ENCODE results near the gene GLT8D1.

Gene GLT8D1

GRCh38 chr3:52712291-52713212, 7.0 kb upstream of the GLT8D1 start:
- DNase-seq (ENCODE audit: low read depth) = no peak

GRCh38 chr3:52710512-52710911, 4.9 kb upstream of the GLT8D1 start:
- DNase-seq (ENCODE audit: low read depth) = no peak

- DNase-seq (ENCODE audit: low read depth) = no peak
These were observed 2.0 kb upstream of the GLT8D1 start for GRCh38 chr3:52707585-52707984.

GRCh38 chr3:52705438-52705687, 228 bp downstream of the GLT8D1 start:
- no peak for DNase-seq (ENCODE audit: low read depth)

DNA sequence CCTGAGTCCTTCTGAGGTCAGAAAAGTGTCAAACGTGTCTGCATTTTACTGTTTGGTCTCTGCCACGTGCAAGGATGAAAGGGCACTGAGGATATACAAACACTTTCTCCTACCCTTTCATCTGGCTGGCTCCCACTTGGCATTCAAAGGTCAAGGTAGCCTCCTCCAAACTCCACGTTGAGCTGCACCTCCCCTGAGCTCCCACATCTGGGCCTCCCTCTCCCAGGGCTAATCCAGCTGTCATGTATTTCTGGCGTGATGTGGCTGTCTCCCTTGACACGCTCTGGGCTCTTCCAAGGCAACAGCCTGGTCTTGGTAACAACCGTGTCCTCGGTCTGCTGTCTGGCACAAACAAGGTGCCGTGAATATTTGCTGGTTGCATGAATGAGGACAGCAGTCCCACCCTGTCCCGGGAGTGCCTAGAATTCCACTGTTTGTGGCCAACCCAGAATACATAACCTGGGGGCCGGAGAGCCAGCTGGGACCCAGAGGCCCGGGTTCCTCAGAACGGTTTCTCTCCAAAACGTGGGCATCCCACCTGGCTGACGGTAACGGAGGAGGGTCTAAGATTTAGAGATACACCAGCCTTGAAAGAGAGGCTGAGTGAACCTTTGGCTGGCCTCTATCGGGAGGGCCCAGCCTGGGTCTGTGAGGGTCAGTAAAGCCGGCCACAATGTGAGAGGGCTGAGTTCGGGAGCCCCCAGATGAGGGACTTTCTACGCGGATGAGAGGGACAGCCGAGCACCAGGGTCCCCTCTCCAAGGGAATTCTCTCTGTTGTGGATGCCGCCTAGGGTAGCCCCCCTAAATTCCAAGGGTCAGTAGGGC, 767 bp downstream of the GLT8D1 start:
- no peak for DNase-seq (ENCODE audit: low read depth)

DNA sequence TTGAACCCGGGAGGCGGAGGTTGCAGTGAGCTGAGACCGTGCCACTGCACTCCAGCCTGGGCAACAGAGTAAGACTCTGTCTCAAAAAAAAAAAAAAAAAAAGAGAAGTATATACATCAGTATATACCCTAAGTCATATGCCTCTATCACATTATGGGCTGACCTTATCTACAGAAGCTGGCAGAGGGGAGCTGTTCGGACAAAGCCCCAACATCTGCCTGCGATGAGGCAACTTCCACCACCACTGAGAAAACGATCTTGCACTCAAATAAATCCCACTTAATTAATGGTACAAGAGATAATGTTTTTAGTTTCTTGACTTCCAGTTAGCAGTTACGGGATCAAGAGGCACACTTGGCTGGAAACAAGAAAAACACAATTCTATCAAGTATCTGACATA, 2.2 kb downstream of the GLT8D1 start:
- DNase-seq (ENCODE audit: low read depth) = no peak

- no peak for DNase-seq (ENCODE audit: low read depth)
These were observed 8.0 kb downstream of the GLT8D1 start for GRCh38 chr3:52697632-52697965.

DNA sequence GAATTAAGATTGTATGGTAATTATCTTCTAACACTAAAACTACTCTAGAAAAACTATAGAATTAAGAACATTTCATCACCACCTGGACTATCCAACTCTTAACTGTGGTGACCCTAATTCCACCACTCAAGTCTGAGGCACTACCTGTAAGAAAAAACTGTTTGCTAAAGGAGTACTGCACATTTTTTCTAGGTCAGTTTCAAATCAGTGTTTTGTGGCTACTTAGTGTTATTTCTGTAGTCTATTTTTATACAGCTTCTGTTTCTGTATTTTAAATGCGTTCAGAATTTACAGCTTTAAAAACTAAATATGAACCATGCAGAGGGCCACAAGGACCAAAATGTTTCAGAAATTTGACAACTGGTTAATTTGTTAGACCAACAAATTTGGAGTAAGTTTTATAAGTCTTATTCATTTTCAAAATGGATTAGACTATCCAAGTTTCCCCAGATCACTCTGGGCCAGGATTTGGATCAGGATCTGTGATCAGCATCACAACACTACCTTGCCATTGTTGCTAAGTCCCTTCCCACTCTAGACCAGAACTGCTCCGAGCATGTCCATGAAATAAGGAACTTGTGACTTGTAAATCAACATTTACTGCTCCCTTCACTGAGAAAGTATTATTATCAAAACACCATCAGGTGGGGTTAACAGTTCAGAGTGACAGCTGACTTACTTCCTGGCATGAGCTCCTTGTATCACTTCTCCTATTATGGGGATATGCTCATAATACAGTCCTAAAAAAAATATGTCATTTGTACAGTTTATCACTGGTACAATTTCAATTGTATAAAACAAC, 8.6 kb downstream of the GLT8D1 start:
- no peak for DNase-seq (ENCODE audit: low read depth)

DNA sequence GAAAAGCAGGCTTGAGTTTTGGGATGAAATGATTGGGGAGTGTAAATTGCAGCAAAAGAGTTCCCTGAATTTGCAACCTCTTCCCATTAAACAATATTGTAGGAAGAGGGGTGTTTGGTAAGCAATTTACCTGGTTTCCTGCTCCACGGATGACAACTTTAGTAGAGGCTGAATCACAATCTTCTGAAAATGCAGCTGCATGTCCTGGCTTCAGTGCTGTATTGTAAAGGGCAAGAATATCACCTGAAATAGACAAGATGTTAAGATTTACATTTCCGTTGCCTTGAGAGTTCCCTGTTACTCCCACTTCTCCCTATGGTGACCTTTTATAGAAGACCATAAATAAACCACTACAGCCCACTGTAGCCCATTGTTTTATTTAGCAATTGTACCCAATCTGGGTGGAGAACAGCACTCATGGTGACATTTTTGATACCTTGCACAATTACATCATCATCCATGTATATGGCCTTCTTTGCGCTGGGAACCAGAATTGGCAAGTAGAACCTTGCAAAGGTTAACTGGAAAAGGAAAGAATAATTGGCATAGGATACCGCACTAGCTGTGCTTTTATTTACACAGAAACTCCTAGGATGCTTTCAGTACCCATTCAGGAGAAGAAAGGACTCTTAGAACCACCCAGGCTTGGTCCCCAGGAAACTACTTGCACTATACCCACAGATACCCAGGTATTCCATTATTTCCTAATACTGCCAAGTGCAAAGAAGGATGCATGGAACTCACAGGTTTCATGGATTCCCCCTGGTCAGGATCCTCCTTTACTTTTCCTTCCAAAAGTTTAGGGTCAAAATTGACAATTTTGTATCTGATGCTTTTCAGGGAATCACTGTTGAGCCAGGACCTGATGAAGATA, 9.6 kb downstream of the GLT8D1 start:
- DNase-seq (ENCODE audit: low read depth) = no peak

DNA sequence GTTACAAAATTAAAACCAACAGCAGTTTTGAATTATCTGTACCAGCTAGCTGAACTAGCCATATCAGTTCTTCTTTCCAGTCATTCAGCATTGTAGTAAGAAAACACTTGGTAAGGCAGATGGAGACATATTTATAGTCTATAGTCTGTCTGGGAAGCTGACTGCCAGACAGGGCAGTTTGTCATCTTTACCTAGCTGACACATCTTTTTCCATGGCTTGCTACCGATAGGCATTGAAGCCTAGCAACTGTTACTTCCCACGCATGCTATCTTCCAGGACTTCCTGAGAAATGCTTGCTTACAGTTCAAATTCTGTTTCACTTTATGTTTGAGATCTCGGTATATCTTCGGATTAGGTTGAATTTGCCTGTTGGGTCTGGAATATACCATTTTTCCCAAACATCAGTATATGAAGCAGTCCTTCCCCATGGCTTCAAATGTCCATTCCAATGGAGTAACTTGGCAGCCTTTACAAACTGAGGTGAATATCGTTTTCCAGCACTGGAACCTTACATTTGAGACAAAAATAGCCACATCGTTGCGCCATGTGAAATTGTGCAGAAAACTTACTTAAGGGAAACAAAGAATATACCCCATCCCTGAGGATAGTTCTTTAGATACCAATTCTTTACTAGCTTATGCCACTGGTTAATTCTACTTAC, 10.9 kb downstream of the GLT8D1 start:
- DNase-seq (ENCODE audit: low read depth) = no peak

GRCh38 chr3:52693071-52693470, 12.5 kb downstream of the GLT8D1 start:
- no peak for DNase-seq (ENCODE audit: low read depth)

DNA sequence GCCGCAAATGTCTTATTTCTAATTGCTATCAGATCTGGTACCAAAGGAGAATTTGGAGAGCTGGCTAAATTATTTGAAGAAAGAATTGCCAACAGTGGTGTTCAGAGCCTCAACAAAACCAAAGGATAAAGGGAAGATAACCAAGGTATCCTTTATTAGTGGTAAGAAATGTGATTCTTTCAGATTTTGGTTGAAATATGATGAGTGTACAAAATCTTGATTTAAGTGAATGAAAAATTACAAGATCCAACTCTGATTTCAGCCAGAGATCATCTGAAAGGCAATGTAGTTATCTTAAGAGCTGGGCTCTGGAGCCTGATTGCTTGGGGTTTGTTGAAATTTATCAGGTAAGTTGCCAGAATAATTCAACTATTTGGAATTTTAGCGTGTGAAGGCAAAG, 15.0 kb downstream of the GLT8D1 start:
- DNase-seq (ENCODE audit: low read depth) = no peak

DNA sequence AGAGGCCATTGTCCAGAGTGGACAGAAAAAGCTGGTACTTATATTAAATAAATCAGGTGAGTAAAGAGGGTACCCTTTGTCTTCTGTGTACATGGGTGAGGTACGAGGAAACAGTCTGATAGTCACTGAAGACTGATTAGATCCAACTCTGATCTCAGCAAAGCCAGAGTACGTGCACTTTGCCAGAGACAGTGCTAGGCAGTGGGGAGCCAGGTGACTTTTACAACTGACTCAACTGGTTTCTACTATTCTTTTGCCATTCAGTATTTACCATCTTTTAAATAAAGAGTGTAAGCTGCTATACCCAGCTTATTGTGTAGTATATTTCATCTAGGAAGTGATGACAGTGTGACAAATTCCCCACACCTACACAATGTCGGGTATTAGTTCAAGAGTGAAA, 16.4 kb downstream of the GLT8D1 start:
- no peak for DNase-seq (ENCODE audit: low read depth)

DNA sequence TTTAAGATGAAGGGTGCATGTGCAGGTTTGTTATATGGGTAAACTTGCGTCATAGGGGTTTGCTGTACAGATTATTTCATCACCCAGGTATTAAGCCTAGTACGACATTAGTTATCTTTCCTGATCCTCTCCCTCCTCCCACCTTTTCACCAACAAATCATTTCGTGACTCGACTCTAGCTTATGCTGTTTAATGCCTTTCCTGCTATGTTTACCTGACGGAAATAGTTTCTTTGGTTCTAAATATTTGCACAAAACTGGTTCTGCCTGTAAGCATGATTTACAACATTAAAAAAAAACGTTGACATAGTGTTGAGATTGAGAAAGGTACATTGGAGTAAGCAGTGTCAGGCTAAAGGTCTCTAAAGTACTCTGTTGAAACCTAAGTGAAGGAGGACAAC, 17.3 kb downstream of the GLT8D1 start:
- no peak for DNase-seq (ENCODE audit: low read depth)

- DNase-seq (ENCODE audit: low read depth) = peak; percentile 90
These were observed 19.6 kb downstream of the GLT8D1 start, which contains the start of the genes GNL3 and PBRM1 for GRCh38 chr3:52685709-52686691. Gene GNL3 (plus strand): TSS chr3:52686032. CDS start chr3:52686093, 61 bp downstream. Gene PBRM1 (minus strand): TSS chr3:52685913.

DNA sequence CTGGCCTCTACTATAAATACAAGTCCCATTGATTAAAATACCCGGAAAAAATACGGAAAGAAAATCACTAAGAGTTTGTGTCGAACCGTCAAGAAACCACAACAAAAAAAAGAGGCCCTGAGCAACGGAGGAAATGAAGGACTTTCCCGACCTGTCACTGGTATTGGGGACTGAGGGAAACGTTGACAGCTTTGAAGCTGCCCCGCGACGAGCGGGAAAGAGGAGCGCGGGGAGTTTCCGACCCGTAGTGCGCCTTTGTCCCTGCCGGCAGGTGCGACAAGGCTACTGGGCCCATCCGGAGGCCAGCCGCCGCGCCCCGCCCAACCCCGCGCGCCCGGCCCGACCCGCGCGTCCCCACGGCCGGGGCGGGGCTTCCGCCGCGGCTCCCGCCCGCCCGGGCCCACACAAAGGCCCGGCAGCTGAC, 20.3 kb downstream of the GLT8D1 start:
- peak; percentile 73 for DNase-seq (ENCODE audit: low read depth)

GRCh38 chr3:52684184-52684583, 21.4 kb downstream of the GLT8D1 start:
- no peak for DNase-seq (ENCODE audit: low read depth)

GRCh38 chr3:52683611-52684010, 22.0 kb downstream of the GLT8D1 start:
- no peak for DNase-seq (ENCODE audit: low read depth)

- no peak for DNase-seq (ENCODE audit: low read depth)
These were observed 23.6 kb downstream of the GLT8D1 start for GRCh38 chr3:52682016-52682415.

- DNase-seq (ENCODE audit: low read depth) = no peak
These were observed 24.0 kb downstream of the GLT8D1 start for GRCh38 chr3:52681596-52681995.
